CD4-positive, CD25-positive, alpha-beta regulatory T cell (primary cell): ENCODE results near the gene TNFAIP3. TPM values are rescaled to one million over a fixed set of nuclear protein-coding genes. Genes with fewer than 3 reads are reported as not detected.

Source experiments
- ATAC-seq, 2 donors: fragments of 150-1000 bp; cut with Tn5 transposase; one replicate each; pipeline ENCODE4 v1.10.0; 2021; ENCODE audit warnings: low read depth in 2 of 2, moderate number of reproducible peaks in 2 of 2, moderate library complexity in 1 of 2
- DNase-seq, 3 donors: peaks; one replicate each; pipeline versions ENCODE4 v3.0.0 to v3.0.0-alpha.2; 2012 to 2022; ENCODE audit warnings: mixed read lengths in 1 of 3
- H3K27ac ChIP-seq: one replicate; pipeline ENCODE4 v1.7.0; 2013; ENCODE audit warnings: mild to moderate bottlenecking, low read length; ENCODE audit not compliant: insufficient read depth, poor library complexity, severe bottlenecking
- H3K27me3 ChIP-seq: one replicate; pipeline ENCODE4 v1.7.0; 2013; ENCODE audit warnings: low read length; ENCODE audit not compliant: control insufficient read depth, insufficient read depth
- H3K36me3 ChIP-seq: one replicate; pipeline ENCODE4 v1.7.0; 2013; ENCODE audit warnings: mild to moderate bottlenecking, low read length, moderate library complexity; ENCODE audit not compliant: control insufficient read depth, insufficient read depth
- H3K4me1 ChIP-seq: 2 replicates; pipeline ENCODE4 v1.7.0; 2013; ENCODE audit warnings: mild to moderate bottlenecking, low read length; ENCODE audit not compliant: insufficient read depth, control insufficient read depth, poor library complexity, severe bottlenecking
- H3K4me3 ChIP-seq: one replicate; pipeline ENCODE4 v1.7.0; 2013; ENCODE audit warnings: low read depth, mild to moderate bottlenecking, low read length, moderate library complexity
- H3K9me3 ChIP-seq, 2 experiments: 1 replicate in 1 of 2; 2 replicates in 1 of 2; pipeline ENCODE4 v1.7.0; 2013; ENCODE audit warnings: low read length in 2 of 2, mild to moderate bottlenecking in 1 of 2, moderate library complexity in 1 of 2; ENCODE audit not compliant: control insufficient read depth in 2 of 2
- H3K27ac Mint-ChIP-seq, 3 donors: one replicate each; pipeline ENCODE4 v1.8.0; 2020 to 2022; ENCODE audit warnings: mild to moderate bottlenecking in 3 of 3, mixed read lengths in 3 of 3, moderate library complexity in 2 of 3
- H3K27me3 Mint-ChIP-seq: one replicate; pipeline ENCODE4 v1.8.0; 2022; ENCODE audit warnings: mild to moderate bottlenecking, mixed read lengths
- H3K36me3 Mint-ChIP-seq: one replicate; pipeline ENCODE4 v1.8.0; 2020; ENCODE audit warnings: mixed read lengths
- H3K4me1 Mint-ChIP-seq, 4 donors: one replicate each; pipeline ENCODE4 v1.8.0; 2020 to 2022; ENCODE audit warnings: mixed read lengths in 4 of 4, mild to moderate bottlenecking in 1 of 4
- H3K4me3 Mint-ChIP-seq, 4 donors: one replicate each; pipeline ENCODE4 v1.8.0; 2020 to 2022; ENCODE audit warnings: mild to moderate bottlenecking in 4 of 4, mixed read lengths in 4 of 4, moderate library complexity in 3 of 4
- H3K9me3 Mint-ChIP-seq, 7 donors: one replicate each; pipeline ENCODE4 v1.8.0; 2020 to 2022; ENCODE audit warnings: mixed read lengths in 7 of 7, mild to moderate bottlenecking in 3 of 7, moderate library complexity in 2 of 7
- polyA plus RNA-seq, 4 donors: library from polyadenylated mRNA; unstranded; fragments of 300-500 nt; fragmentation: Illumina TruSeq; gene quantifications; one replicate each; pipeline ENCODE4 v1.2.3, GENCODE V29; 2021
- total RNA-seq: library from RNA; stranded (reverse); gene quantifications from one replicate; pipeline ENCODE4 v1.2.3, GENCODE V29; 2022

Gene TNFAIP3
- total and polyA plus RNA-seq, 5 donors from 2014 or later: 70.5 to 3,783 (median 100) TPM

DNA sequence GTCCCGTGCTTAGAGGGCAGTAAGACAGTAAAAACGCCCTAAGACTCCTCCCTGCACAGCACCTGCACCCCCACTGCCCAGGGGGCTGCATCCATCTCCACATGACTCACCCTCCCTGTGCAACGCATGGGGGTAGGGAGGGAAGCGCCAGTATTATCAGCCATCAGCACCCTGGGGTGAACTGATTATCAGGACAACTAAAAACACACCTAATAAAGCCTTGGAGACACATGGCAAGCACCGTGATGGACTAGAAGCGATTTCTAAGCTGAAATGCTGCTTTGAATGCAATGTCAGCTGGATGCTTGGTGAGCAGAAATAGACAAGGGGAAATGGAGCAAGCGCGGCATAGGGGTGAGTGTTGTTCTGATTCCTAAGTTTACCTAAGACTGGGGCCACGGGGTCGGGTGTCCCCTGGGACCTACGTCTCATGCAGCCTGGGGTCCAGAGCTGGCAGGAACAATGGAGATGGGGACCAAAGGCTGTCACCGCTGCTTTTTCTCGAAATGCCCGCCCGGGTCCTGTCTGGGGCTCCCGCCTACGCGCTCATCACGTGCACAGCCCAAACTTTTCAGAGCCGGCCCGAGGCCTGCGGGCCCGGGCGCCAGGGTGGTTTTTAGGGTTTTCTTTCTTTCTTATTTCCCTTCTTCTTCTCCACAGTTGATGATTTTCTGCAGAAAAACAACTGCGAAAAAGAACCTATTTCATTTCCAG lies 702 bp upstream of the TNFAIP3 start:
- Mint-ChIP-seq H3K4me1 (peaks cover 16 to 56% (median 46%) of the 10 kb centered on the region in 4 donors), H3K4me3 (peak overlapping the region; percentile 90 to 98 (median 94)), H3K27ac (peak overlapping the region; percentile 90 to 98 (median 93)), H3K36me3 (peaks cover 22% of the 10 kb centered on the region), H3K9me3 (peaks cover 0 to 3% (median 0%) of the 10 kb centered on the region in 7 donors), H3K27me3 (peaks cover 5% of the 10 kb centered on the region)
- DNase-seq: no peak
- no peaks in the 10 kb centered on the region for H3K27me3 ChIP-seq
- peaks cover 15% of the 10 kb centered on the region for H3K4me1 ChIP-seq
- peak overlapping the region; percentile 87 for H3K4me3 ChIP-seq
- H3K9me3 ChIP-seq: no peaks in the 10 kb centered on the region
- H3K27ac ChIP-seq: peak overlapping the region; percentile 97
- ATAC-seq: peak in 1 of 2 donors; percentile 3
- H3K36me3 ChIP-seq: peaks cover 16% of the 10 kb centered on the region

DNA sequence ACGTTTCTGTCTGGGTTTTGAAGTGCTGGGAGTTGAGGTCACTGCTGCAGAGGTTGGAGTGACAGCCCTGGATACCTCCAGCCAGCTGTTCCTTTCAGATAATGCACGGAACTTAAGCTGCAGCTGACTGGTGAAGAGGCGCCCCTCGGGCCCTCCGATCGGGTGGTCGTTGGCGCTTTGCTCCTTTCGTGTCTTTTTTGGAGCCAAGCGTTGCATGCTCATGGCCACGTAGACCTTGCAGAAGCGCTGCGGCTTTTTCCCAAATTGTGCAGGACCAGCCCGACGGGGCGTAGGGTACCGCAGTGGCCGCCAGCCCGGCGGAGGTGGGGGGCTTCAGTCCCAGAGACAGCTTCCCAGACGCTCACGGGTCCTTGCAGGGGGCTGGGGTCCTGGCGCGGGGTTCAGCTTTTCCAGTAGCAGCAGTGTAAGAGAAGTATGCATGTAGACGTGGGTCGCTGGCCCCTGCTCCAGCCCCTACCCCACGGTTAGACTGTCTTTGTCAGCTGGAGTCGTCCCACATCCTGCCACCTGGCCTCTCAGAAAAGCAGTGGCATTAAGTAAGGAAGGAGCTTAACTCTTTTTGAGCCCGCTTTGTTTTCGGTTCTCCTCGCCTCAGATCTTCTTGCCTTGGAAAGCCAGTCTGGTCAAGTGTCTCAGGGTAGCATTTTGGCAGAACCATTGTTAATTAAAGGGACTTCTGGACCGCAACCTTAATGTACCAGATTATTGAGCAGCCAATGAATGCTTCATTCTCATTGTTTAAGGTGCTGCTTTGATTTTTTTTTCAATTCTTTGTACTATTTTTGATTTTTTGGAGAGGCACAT lies 838 bp downstream of the TNFAIP3 start:
- peaks cover 30% of the 10 kb centered on the region for H3K36me3 ChIP-seq
- Mint-ChIP-seq H3K9me3 (peaks cover 0 to 3% (median 0%) of the 10 kb centered on the region in 7 donors), H3K4me1 (peaks cover 24 to 60% (median 49%) of the 10 kb centered on the region in 4 donors), H3K27me3 (peaks cover 5% of the 10 kb centered on the region), H3K27ac (peak overlapping the region; percentile 98 to 99 (median 99)), H3K36me3 (peaks cover 37% of the 10 kb centered on the region), H3K4me3 (peak overlapping the region; percentile 92 to 98 (median 96))
- peak in 2 of 3 donors; percentile 65 to 78 for DNase-seq
- H3K4me1 ChIP-seq: peaks cover 25% of the 10 kb centered on the region
- no peaks in the 10 kb centered on the region for H3K9me3 ChIP-seq
- H3K4me3 ChIP-seq: peak overlapping the region; percentile 99
- H3K27ac ChIP-seq: peak overlapping the region; percentile 97
- H3K27me3 ChIP-seq: no peaks in the 10 kb centered on the region
- ATAC-seq: peak in 1 of 2 donors; percentile 1

DNA sequence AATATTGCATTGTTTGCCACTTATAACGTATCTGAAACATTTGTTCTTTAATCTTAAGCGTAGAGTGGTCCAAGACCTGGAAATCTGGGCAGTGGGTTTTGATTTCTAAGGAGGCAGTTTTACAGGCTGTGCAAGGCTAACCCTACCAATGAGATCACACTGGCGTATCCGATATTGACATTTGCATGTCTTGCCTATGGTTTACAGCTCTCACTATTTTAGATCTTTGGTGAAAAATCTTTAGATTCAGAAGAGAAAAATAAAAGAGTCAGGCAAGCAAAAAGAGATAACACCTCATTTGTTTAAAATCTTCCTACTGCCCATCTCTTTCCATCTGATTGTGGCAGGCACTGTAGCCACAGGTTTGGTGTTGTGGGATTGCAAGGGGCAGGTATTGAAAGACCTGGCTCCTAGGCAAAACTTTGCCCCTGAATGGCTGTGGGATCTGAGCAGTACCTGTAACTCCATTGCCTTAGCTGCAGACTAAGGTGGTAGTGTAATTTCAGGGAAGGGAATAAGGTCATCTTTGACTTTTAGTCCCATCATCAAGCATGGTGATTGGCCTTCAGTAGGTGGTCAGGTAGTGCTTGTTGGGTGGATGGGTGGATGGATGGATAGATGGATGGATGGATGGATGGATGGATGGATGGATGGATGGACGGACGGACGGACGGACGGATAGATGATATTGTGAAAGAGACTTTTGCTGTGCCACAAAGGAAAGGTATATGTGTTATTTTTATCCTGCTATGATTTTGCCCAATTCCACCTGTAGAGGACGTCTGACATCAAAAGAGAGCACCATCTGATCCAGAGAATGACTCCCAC lies 1.9 kb downstream of the TNFAIP3 start:
- Mint-ChIP-seq H3K36me3 (peaks cover 47% of the 10 kb centered on the region), H3K27me3 (peaks cover 5% of the 10 kb centered on the region), H3K27ac (peak overlapping the region; percentile 98 to 99 (median 99)), H3K4me3 (peak overlapping the region; percentile 92 to 98 (median 96)), H3K9me3 (peaks cover 0 to 3% (median 0%) of the 10 kb centered on the region in 7 donors), H3K4me1 (peaks cover 31 to 70% (median 55%) of the 10 kb centered on the region in 4 donors)
- H3K4me3 ChIP-seq: peak overlapping the region; percentile 99
- H3K9me3 ChIP-seq: no peaks in the 10 kb centered on the region
- peak overlapping the region; percentile 97 for H3K27ac ChIP-seq
- ATAC-seq: no peak
- peaks cover 36% of the 10 kb centered on the region for H3K4me1 ChIP-seq
- H3K36me3 ChIP-seq: peaks cover 40% of the 10 kb centered on the region
- DNase-seq: peak in 2 of 3 donors; percentile 46 to 49
- H3K27me3 ChIP-seq: no peaks in the 10 kb centered on the region

DNA sequence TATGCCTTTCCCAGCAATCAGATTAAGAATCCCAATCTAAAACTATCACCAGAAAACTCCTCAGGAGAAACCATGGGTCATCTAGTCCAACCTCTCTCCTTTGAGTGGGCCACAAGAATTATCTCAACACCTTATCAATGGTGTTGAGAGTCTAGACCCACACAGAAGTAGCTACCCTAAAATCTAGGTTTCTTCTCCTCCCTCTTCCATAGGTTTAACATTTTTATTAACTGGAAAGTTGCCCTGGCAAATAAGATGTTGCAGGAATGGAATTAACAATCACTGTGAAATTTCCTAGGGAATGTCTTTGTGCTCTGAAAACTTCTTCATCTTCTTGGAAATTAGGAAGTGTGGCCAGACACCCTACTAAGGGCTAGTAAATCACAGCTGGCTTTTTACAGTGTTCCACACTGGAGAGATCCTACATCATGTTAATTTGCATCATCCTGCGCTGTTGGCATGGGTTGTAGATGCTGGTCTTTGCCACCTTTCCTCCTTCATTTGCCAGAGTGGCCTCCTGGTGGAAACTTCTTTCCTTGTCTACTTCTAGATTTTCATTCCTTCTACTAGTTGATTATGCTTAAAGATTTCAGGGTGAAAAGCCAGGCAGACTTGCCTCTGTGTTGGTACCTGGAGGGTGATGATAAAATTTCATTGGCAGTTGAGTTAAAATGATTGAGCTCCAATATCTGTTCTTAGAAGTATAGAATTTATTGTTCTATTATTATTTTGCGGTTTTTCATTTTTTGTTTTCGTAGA lies 2.7 kb downstream of the TNFAIP3 start:
- DNase-seq: peak in 1 of 3 donors; percentile 29
- ATAC-seq: no peak
- peak overlapping the region; percentile 97 for H3K27ac ChIP-seq

DNA sequence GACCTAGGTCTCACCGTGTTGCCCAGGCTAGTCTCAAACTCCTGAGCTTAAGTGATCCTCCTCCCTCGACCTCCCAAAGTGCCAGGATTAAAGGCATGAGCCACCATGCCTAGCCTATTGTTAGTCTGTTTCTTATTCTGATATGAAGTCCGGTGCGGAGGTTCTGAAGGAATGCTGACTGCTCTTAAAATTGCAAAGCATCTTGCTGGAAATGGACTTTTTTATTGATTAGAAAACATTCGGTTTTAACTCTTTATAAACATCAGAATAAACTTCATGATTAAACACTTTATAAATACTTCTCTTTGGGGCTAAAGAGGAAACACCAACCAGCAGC lies 3.2 kb downstream of the TNFAIP3 start:
- Mint-ChIP-seq H3K27me3 (peaks cover 5% of the 10 kb centered on the region), H3K27ac (peak overlapping the region; percentile 89 to 99 (median 98)), H3K9me3 (peaks cover 0 to 3% (median 0%) of the 10 kb centered on the region in 7 donors), H3K36me3 (peaks cover 52% of the 10 kb centered on the region), H3K4me3 (peak overlapping the region; percentile 92 to 98 (median 96)), H3K4me1 (peaks cover 30 to 78% (median 60%) of the 10 kb centered on the region in 4 donors)
- H3K4me1 ChIP-seq: peaks cover 49% of the 10 kb centered on the region
- H3K27ac ChIP-seq: peak overlapping the region; percentile 97
- H3K27me3 ChIP-seq: no peaks in the 10 kb centered on the region
- H3K9me3 ChIP-seq: no peaks in the 10 kb centered on the region
- peaks cover 53% of the 10 kb centered on the region for H3K36me3 ChIP-seq
- no peak for DNase-seq
- no peak for ATAC-seq
- H3K4me3 ChIP-seq: peak overlapping the region; percentile 99

More for the DNA sequence above, 2.7 kb downstream of the TNFAIP3 start:
- peak overlapping the region; percentile 99 for H3K4me3 ChIP-seq
- peaks cover 49% of the 10 kb centered on the region for H3K36me3 Mint-ChIP-seq
- H3K4me1 ChIP-seq: peaks cover 44% of the 10 kb centered on the region
- H3K27ac Mint-ChIP-seq: peak overlapping the region; percentile 98 to 99 (median 99)
- peaks cover 48% of the 10 kb centered on the region for H3K36me3 ChIP-seq
- peaks cover 5% of the 10 kb centered on the region for H3K27me3 Mint-ChIP-seq
- peak overlapping the region; percentile 92 to 98 (median 96) for H3K4me3 Mint-ChIP-seq
- peaks cover 0 to 3% (median 0%) of the 10 kb centered on the region in 7 donors for H3K9me3 Mint-ChIP-seq
- H3K4me1 Mint-ChIP-seq: peaks cover 29 to 75% (median 59%) of the 10 kb centered on the region in 4 donors
- no peaks in the 10 kb centered on the region for H3K27me3 ChIP-seq
- H3K9me3 ChIP-seq: no peaks in the 10 kb centered on the region

DNA sequence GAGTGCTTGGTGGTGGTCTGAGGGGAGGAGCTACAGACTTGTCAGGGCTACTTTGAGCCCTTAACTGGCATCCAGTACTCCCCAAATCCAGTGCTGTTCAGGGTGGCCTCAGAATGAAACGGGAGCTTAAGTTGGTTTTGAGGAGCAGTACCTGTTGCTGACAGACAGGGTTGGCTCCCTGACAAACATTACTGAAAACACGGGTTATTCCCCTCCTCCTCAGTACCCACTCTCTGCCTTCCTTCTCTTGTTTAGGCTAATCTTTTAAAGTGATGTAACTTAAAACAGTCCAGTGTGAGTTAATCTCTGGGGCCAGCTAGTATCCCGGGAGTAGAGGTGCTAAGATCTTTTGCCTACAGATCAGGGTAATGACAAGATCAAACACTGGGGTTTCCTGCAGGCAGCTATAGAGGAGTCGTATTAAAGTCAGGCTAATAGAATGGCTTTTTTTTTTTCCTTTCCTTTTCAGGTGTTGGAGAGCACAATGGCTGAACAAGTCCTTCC lies 3.7 kb downstream of the TNFAIP3 start:
- H3K9me3 ChIP-seq: no peaks in the 10 kb centered on the region
- H3K27ac ChIP-seq: peak overlapping the region; percentile 97
- H3K36me3 ChIP-seq: peaks cover 58% of the 10 kb centered on the region
- H3K4me1 Mint-ChIP-seq: peaks cover 30 to 79% (median 59%) of the 10 kb centered on the region in 4 donors
- H3K4me1 ChIP-seq: peaks cover 52% of the 10 kb centered on the region
- H3K4me3 ChIP-seq: peak overlapping the region; percentile 99
- DNase-seq (peak in 2 of 3 donors; percentile 54 to 68), ATAC-seq (no peak)
- peak overlapping the region; percentile 92 to 98 (median 96) for H3K4me3 Mint-ChIP-seq
- H3K9me3 Mint-ChIP-seq: peaks cover 0 to 3% (median 0%) of the 10 kb centered on the region in 7 donors
- H3K36me3 Mint-ChIP-seq: peaks cover 58% of the 10 kb centered on the region
- peaks cover 5% of the 10 kb centered on the region for H3K27me3 Mint-ChIP-seq
- peak overlapping the region; percentile 89 to 99 (median 98) for H3K27ac Mint-ChIP-seq
- no peaks in the 10 kb centered on the region for H3K27me3 ChIP-seq
